SKM-1 (cell line): ENCODE data around the gene MLEC.
A peak's percentile ranks its signal among the peaks of the same experiment; 100 is the strongest.
"Not testable (repeated sequence)": the region's sequence is repeated elsewhere in the genome, so short reads cannot be mapped to it uniquely, and the experiment has no call there.

ENCODE experiments used
- DNase-seq: peaks from one replicate; lab custom pipeline; 2025; ENCODE audit not compliant: unreplicated experiment; lab: John Stamatoyannopoulos, UW

MLEC gene

GRCh38 chr12:120720234-120720986 lies 33.5 kb downstream of the MLEC start:
- no peak for DNase-seq

GRCh38 chr12:120720987-120721801 lies 34.2 kb downstream of the MLEC start:
- no peak for DNase-seq

- no peak for DNase-seq
These were observed 34.9 kb downstream of the MLEC start for GRCh38 chr12:120721866-120722265.

GRCh38 chr12:120722784-120723183 lies 35.8 kb downstream of the MLEC start:
- DNase-seq, result no peak

GRCh38 chr12:120724720-120725119 lies 37.8 kb downstream of the MLEC start:
- DNase-seq, result no peak

- no peak for DNase-seq
These were observed 38.3 kb downstream of the MLEC start for GRCh38 chr12:120725151-120725658.

- peak; percentile 41 for DNase-seq
These were observed 38.9 kb downstream of the MLEC start, which contains the start of gene ACADS for GRCh38 chr12:120725659-120726509. TSS of gene ACADS (plus strand) at chr12:120725826. CDS start at chr12:120725886, 60 bp downstream.

- DNase-seq, result no peak
These were observed 39.5 kb downstream of the MLEC start for GRCh38 chr12:120726510-120726793.

- no peak for DNase-seq
These were observed 40.0 kb downstream of the MLEC start for GRCh38 chr12:120726961-120727360.

GRCh38 chr12:120732198-120732597 lies 45.2 kb downstream of the MLEC start:
- not testable (repeated sequence) for DNase-seq

- no peak for DNase-seq
These were observed 46.6 kb downstream of the MLEC start for GRCh38 chr12:120733574-120733973.

GRCh38 chr12:120734210-120734609 lies 47.3 kb downstream of the MLEC start:
- no peak for DNase-seq

- no peak for DNase-seq
These were observed 48.2 kb downstream of the MLEC start for GRCh38 chr12:120735181-120735580.

GRCh38 chr12:120736404-120737331 lies 49.7 kb downstream of the MLEC start:
- no peak for DNase-seq

GRCh38 chr12:120737557-120738251 lies 50.8 kb downstream of the MLEC start:
- DNase-seq, result no peak

GRCh38 chr12:120738252-120739030 lies 51.5 kb downstream of the MLEC start:
- DNase-seq, result no peak

GRCh38 chr12:120739031-120739762 lies 52.2 kb downstream of the MLEC start:
- DNase-seq, result no peak
